ENCODE measurements around the gene EXOC4.

- TF ChIP-seq CTCF (IDR thresholded peaks at IDR 0.05) (no peak), POLR2A (IDR thresholded peaks at IDR 0.05) (no peak)
These were observed 420.0 kb downstream of the EXOC4 start for GRCh38 chr7:133672866-133673265.
